Measurements from ENCODE around the gene KCTD1. TPM values are rescaled to one million over a fixed set of nuclear protein-coding genes. Genes with fewer than 3 reads are reported as not detected.

Gene KCTD1
- total and polyA plus RNA-seq, 2 of the 4 experiments (the other 2 are of a cell fraction): 5.0 to 5.8 TPM

GRCh38 chr18:26443853-26444252, 104.5 kb downstream of the KCTD1 start:
- Histone ChIP-seq H2BK20ac (ENCODE audit: low read depth, low read length) (no peak overlapping the region), H3K36me3 (ENCODE audit: control insufficient read depth, insufficient read depth, low read length) (no peaks in the 10 kb centered on the region), H2BK120ac (ENCODE audit: low read depth, low read length) (no peak overlapping the region), H3K79me1 (ENCODE audit: low read depth in 1 of 2, low read length in 2 of 2) (no peaks in the 10 kb centered on the region), H3K9me3 (ENCODE audit: control insufficient read depth, insufficient read depth, low read length) (no peaks in the 10 kb centered on the region), H3K14ac (replicated peaks; ENCODE audit: low read depth, low read length) (no peak overlapping the region), H3K4ac (ENCODE audit: low read depth, low read length) (no peak overlapping the region), H3K27ac (ENCODE audit: insufficient read depth, low read length) (no peak overlapping the region), H3K9ac (ENCODE audit: low read depth, low read length) (no peak overlapping the region), H3K4me3 (ENCODE audit: insufficient read depth, low read depth, low read length) (no peak overlapping the region), H3K4me1 (ENCODE audit: control insufficient read depth, insufficient read depth, low read length) (peaks cover 1% of the 10 kb centered on the region; the same call in 1 of the 2 replicates), H3K4me2 (ENCODE audit: low read depth, low read length) (no peak overlapping the region), H4K20me1 (ENCODE audit: insufficient read depth, low read length) (no peaks in the 10 kb centered on the region), H4K91ac (ENCODE audit: insufficient read depth, low read depth, low read length) (no peak overlapping the region), H4K5ac (ENCODE audit: low read depth, low read length) (no peak overlapping the region), H2BK15ac (ENCODE audit: low read depth, low read length) (no peak overlapping the region), H4K8ac (ENCODE audit: low read depth in 2 of 2, low read length in 2 of 2) (no peak overlapping the region), H3K27me3 (ENCODE audit: control insufficient read depth, insufficient read depth, low read length) (peaks cover 4% of the 10 kb centered on the region), H3K9me1 (ENCODE audit: insufficient read depth, low read length) (no peaks in the 10 kb centered on the region), H2AK9ac (replicated peaks; ENCODE audit: low read depth, low read length, poor library complexity) (no peak overlapping the region), H3K23ac (ENCODE audit: low read depth, low read length) (no peak overlapping the region), H2AFZ (replicated peaks; ENCODE audit: low read length, poor library complexity) (no peak overlapping the region), H2BK5ac (ENCODE audit: low read depth, low read length, poor library complexity, severe bottlenecking) (no peak overlapping the region), H2AK5ac (ENCODE audit: low read depth, low read length) (no peak overlapping the region), H3K18ac (ENCODE audit: low read depth, low read length) (no peak overlapping the region), H3K56ac (ENCODE audit: extremely low read depth, insufficient read depth, low read length) (no peak overlapping the region)
- TF ChIP-seq RFX5 (IDR thresholded peaks at IDR 0.05; ENCODE audit: low read depth, low read length): no peak
- ChIA-PET CTCF (no interaction called here), POLR2A (ENCODE audit: unreplicated experiment) (no interaction called here)
- dilution Hi-C loops (cut with HindIII; ENCODE audit: low sequenced_read_pairs, unreplicated experiment): no loop called here
- no TSS peak for BruUV-seq (replicated peaks)
- in situ Hi-C loops (cut with MboI; ENCODE audit: low sequenced_read_pairs): no loop called here
- DNase-seq (no peak), ATAC-seq (ENCODE audit: low read depth) (no peak)
- intact Hi-C loops (cut with micrococcal nuclease): no loop called here
